IMR-90 (cell line): ENCODE results near the gene DCC. TPM values are rescaled to one million over a fixed set of nuclear protein-coding genes. Genes with fewer than 3 reads are reported as not detected.

ENCODE experiments used
- ATAC-seq: fragments of 200-7000 bp; cut with Tn5 transposase; 2 replicates; pipeline ENCODE4 v1.9.1; 2020; ENCODE audit warnings: low read depth, mild to moderate bottlenecking, moderate library complexity
- BruUV-seq: library from RNA; stranded (reverse); fragments of 400-500 nt; replicated peaks from 2 replicates; lab custom pipeline; 2021; lab: Mats Ljungman, UMichigan
- CTCF ChIA-PET: fragments of 300-600 bp; formaldehyde crosslinking; extraction: SDS; loops from one replicate; lab custom pipeline; 2021; ENCODE audit warnings: antibody characterized with exemption; lab: Yijun Ruan, JAX
- POLR2A ChIA-PET: fragments of 300-600 bp; sonication (Branson Sonifier 250); formaldehyde crosslinking; loops from one replicate; lab custom pipeline; 2022; ENCODE audit warnings: antibody characterized with exemption; ENCODE audit not compliant: unreplicated experiment; lab: Charles Lee
- DNase-seq: peaks from one replicate; pipeline ENCODE4 v3.0.0; 2013
- H2AFZ ChIP-seq: replicated peaks from 2 replicates; pipeline ENCODE3; 2013; ENCODE audit warnings: low read length, mild to moderate bottlenecking; ENCODE audit not compliant: poor library complexity
- H2AK5ac ChIP-seq: 2 replicates; pipeline ENCODE4 v1.6.1; 2013; ENCODE audit warnings: low read depth, low read length, inconsistent platforms
- H2AK9ac ChIP-seq: replicated peaks from 2 replicates; pipeline ENCODE3; 2013; ENCODE audit warnings: mild to moderate bottlenecking, low read depth, low read length, moderate library complexity; ENCODE audit not compliant: poor library complexity
- H2BK120ac ChIP-seq: 2 replicates; pipeline ENCODE4 v1.6.1; 2013; ENCODE audit warnings: low read depth, low read length, inconsistent platforms
- H2BK15ac ChIP-seq: 3 replicates; pipeline ENCODE4 v1.6.1; 2013; ENCODE audit warnings: low read depth, low read length, inconsistent platforms
- H2BK20ac ChIP-seq: 2 replicates; pipeline ENCODE4 v1.6.1; 2013; ENCODE audit warnings: low read depth, mild to moderate bottlenecking, inconsistent platforms, low read length, moderate library complexity
- H2BK5ac ChIP-seq: 2 replicates; pipeline ENCODE4 v1.6.1; 2013; ENCODE audit warnings: mild to moderate bottlenecking, low read depth, low read length, inconsistent platforms; ENCODE audit not compliant: poor library complexity, severe bottlenecking
- H3K14ac ChIP-seq: replicated peaks from 2 replicates; pipeline ENCODE4 v1.6.1; 2013; ENCODE audit warnings: low read depth, low read length, inconsistent platforms
- H3K18ac ChIP-seq: 2 replicates; pipeline ENCODE4 v1.6.1; 2013; ENCODE audit warnings: low read depth, low read length, control low read depth
- H3K23ac ChIP-seq: 2 replicates; pipeline ENCODE4 v1.6.1; 2013; ENCODE audit warnings: low read depth, low read length, inconsistent platforms
- H3K27ac ChIP-seq: 2 replicates; pipeline ENCODE4 v1.5.1; 2013; ENCODE audit warnings: mild to moderate bottlenecking, control low read depth, low read length; ENCODE audit not compliant: insufficient read depth
- H3K27me3 ChIP-seq: 2 replicates; pipeline ENCODE4 v1.6.1; 2013; ENCODE audit warnings: low read length; ENCODE audit not compliant: control insufficient read depth, insufficient read depth
- H3K36me3 ChIP-seq: 2 replicates; pipeline ENCODE4 v1.6.1; 2013; ENCODE audit warnings: low read length, mixed read lengths; ENCODE audit not compliant: control insufficient read depth, insufficient read depth
- H3K4ac ChIP-seq: 2 replicates; pipeline ENCODE4 v1.6.1; 2013; ENCODE audit warnings: low read depth, low read length, inconsistent platforms
- H3K4me1 ChIP-seq: 2 replicates; pipeline ENCODE4 v1.6.1; 2013; ENCODE audit warnings: low read length, mixed read lengths; ENCODE audit not compliant: control insufficient read depth, insufficient read depth
- H3K4me2 ChIP-seq: 2 replicates; pipeline ENCODE4 v1.6.1; 2013; ENCODE audit warnings: low read depth, mild to moderate bottlenecking, control low read depth, low read length, moderate library complexity
- H3K4me3 ChIP-seq: 2 replicates; pipeline ENCODE4 v1.5.1; 2013; ENCODE audit warnings: low read depth, mild to moderate bottlenecking, control low read depth, low read length, moderate library complexity; ENCODE audit not compliant: insufficient read depth
- H3K56ac ChIP-seq: 2 replicates; pipeline ENCODE4 v1.6.1; 2013; ENCODE audit warnings: low read length, inconsistent platforms; ENCODE audit not compliant: insufficient read depth; ENCODE audit errors: extremely low read depth
- H3K79me1 ChIP-seq, 2 experiments: 2 replicates each; pipeline ENCODE4 v1.6.1; 2013; ENCODE audit warnings: low read length in 2 of 2, inconsistent platforms in 1 of 2, low read depth in 1 of 2
- H3K9ac ChIP-seq: 2 replicates; pipeline ENCODE4 v1.6.1; 2013; ENCODE audit warnings: low read depth, low read length, control low read depth
- H3K9me1 ChIP-seq: 2 replicates; pipeline ENCODE4 v1.6.1; 2013; ENCODE audit warnings: low read length, inconsistent platforms; ENCODE audit not compliant: insufficient read depth
- H3K9me3 ChIP-seq: 2 replicates; pipeline ENCODE4 v1.6.1; 2013; ENCODE audit warnings: low read length; ENCODE audit not compliant: control insufficient read depth, insufficient read depth
- H4K20me1 ChIP-seq: 2 replicates; pipeline ENCODE4 v1.6.1; 2013; ENCODE audit warnings: low read length, inconsistent platforms; ENCODE audit not compliant: insufficient read depth
- H4K5ac ChIP-seq: 2 replicates; pipeline ENCODE4 v1.6.1; 2013; ENCODE audit warnings: mild to moderate bottlenecking, low read depth, low read length, control low read depth
- H4K8ac ChIP-seq, 2 experiments: 2 replicates each; pipeline ENCODE4 v1.6.1; 2013; ENCODE audit warnings: low read depth in 2 of 2, low read length in 2 of 2, control low read depth in 1 of 2, inconsistent platforms in 1 of 2
- H4K91ac ChIP-seq: 2 replicates; pipeline ENCODE4 v1.6.1; 2013; ENCODE audit warnings: low read depth, low read length, inconsistent platforms; ENCODE audit not compliant: insufficient read depth
- BHLHE40 ChIP-seq: fragments of 150-350 bp; IDR thresholded peaks from 2 replicates; pipeline ENCODE4 v1.6.1; 2016; ENCODE audit warnings: mild to moderate bottlenecking, low read depth, low read length
- CEBPB ChIP-seq: IDR thresholded peaks from 2 replicates; pipeline ENCODE4 v1.6.1; 2012; ENCODE audit warnings: low read depth, low read length, improper control_type of control experiment
- CTCF ChIP-seq: conservative IDR thresholded peaks from 2 replicates; pipeline ENCODE4 v1.5.1; 2012; ENCODE audit warnings: mild to moderate bottlenecking, low read depth, low read length, improper control_type of control experiment
- ELK1 ChIP-seq: fragments of 150-350 bp; IDR thresholded peaks from 2 replicates; pipeline ENCODE4 v1.6.1; 2016; ENCODE audit warnings: low read depth, mild to moderate bottlenecking, low read length, moderate library complexity, borderline replicate concordance
- FOS ChIP-seq: fragments of 150-350 bp; IDR thresholded peaks from 2 replicates; pipeline ENCODE4 v1.6.1; 2016; ENCODE audit warnings: low read depth, low read length
- MAZ ChIP-seq: IDR thresholded peaks from 2 replicates; pipeline ENCODE4 v1.6.1; 2012; ENCODE audit warnings: low read depth, mild to moderate bottlenecking, low read length, improper control_type of control experiment, moderate library complexity, borderline replicate concordance
- MXI1 ChIP-seq: IDR thresholded peaks from 2 replicates; pipeline ENCODE4 v1.6.1; 2012; ENCODE audit warnings: low read depth, mild to moderate bottlenecking, low read length, moderate library complexity, borderline replicate concordance
- NFE2L2 ChIP-seq: fragments of 150-350 bp; IDR thresholded peaks from 2 replicates; pipeline ENCODE4 v1.6.1; 2016; ENCODE audit warnings: low read depth, mild to moderate bottlenecking, low read length
- POLR2A ChIP-seq: IDR thresholded peaks from 2 replicates; pipeline ENCODE4 v1.6.1; 2012; ENCODE audit warnings: mild to moderate bottlenecking, low read depth, low read length
- RAD21 ChIP-seq: IDR thresholded peaks from 2 replicates; pipeline ENCODE4 v1.6.1; 2012; ENCODE audit warnings: low read length, improper control_type of control experiment
- RCOR1 ChIP-seq: IDR thresholded peaks from 2 replicates; pipeline ENCODE4 v1.6.1; 2012; ENCODE audit warnings: mild to moderate bottlenecking, low read length, improper control_type of control experiment; ENCODE audit not compliant: insufficient replicate concordance
- SMC3 ChIP-seq: fragments of 150-350 bp; IDR thresholded peaks from 2 replicates; pipeline ENCODE4 v1.6.1; 2016; ENCODE audit warnings: low read depth, mild to moderate bottlenecking, antibody characterized with exemption, low read length, moderate library complexity
- USF2 ChIP-seq: fragments of 150-350 bp; IDR thresholded peaks from 2 replicates; pipeline ENCODE4 v1.6.1; 2017; ENCODE audit warnings: mild to moderate bottlenecking, antibody characterized with exemption, low read length, low read depth
- WGBS, 2 experiments: methylation state at CpG; one replicate each; pipeline versions ENCODE4 v1.1.5 to v1.1.7; 2013; ENCODE audit warnings: missing lambda C conversion rate in 2 of 2; ENCODE audit not compliant: insufficient read length in 1 of 2; ENCODE audit errors: extremely low coverage in 2 of 2; 5-methylcytosine and 5-hydroxymethylcytosine counted together
- dilution Hi-C: fragments of 300-500 bp; cut with HindIII; formaldehyde crosslinking; loops from one replicate; pipeline ENCODE4 v1.14.3; 2018; ENCODE audit warnings: low sequenced_read_pairs; ENCODE audit not compliant: unreplicated experiment
- in situ Hi-C: fragments of 300-500 bp; cut with MboI; formaldehyde crosslinking; loops from 3 replicates; pipeline ENCODE4 v1.14.3; 2019; ENCODE audit warnings: low sequenced_read_pairs, inconsistent platforms, mixed read lengths
- intact Hi-C: fragments of 100-400 bp; cut with micrococcal nuclease; formaldehyde crosslinking; loops from 2 replicates; pipeline ENCODE4 v1.10.0; 2022
- polyA plus RNA-seq, 3 experiments: library from polyadenylated mRNA; depleted of rRNA; stranded (reverse); fragments of >200 nt; gene quantifications; 2 replicates each; pipeline ENCODE4 v1.2.3, GENCODE V29; 2012; ENCODE audit warnings: low replicate concordance in 1 of 3
- total RNA-seq: library from RNA; depleted of rRNA; stranded (reverse); fragments of >200 nt; gene quantifications from 2 replicates; pipeline ENCODE4 v1.2.3, GENCODE V29; 2012

Gene DCC
- total and polyA plus RNA-seq, 2 of the 4 experiments (the other 2 are of a cell fraction), result 0.31 to 0.54 TPM

- TF ChIP-seq ELK1 (no peak), SMC3 (no peak)
Measured at GRCh38 chr18:53375621-53376020, 1035.6 kb downstream of the DCC start (continued).

- H3K79me1 ChIP-seq, result no peaks in the 10 kb centered on the region
- H3K27me3 ChIP-seq, result no peaks in the 10 kb centered on the region
- ChIA-PET CTCF (interaction anchor here (1.7 kb wide), 1 partner anchor 31 kb away, joined by 4 read pairs; no protein-coding TSS in a partner anchor), POLR2A (no interaction called here)
- H2AK9ac ChIP-seq, result no peak overlapping the region
- no peak overlapping the region for H3K27ac ChIP-seq
- no peak overlapping the region for H4K5ac ChIP-seq
- no TSS peak for BruUV-seq
- ATAC-seq (peak; percentile 56), DNase-seq (peak; percentile 31)
- no peaks in the 10 kb centered on the region for H3K9me1 ChIP-seq
- no peak overlapping the region for H3K4me3 ChIP-seq
- no peak overlapping the region for H3K56ac ChIP-seq
- no peak overlapping the region for H2BK20ac ChIP-seq
- WGBS, 2 experiments, result no CpG with 5 or more reads among the region's 1 CpG
- H3K9me3 ChIP-seq, result 0 out of 2 replicates have a peak, but pooled peaks cover 1% of the 10 kb centered on the region
- no peak overlapping the region for H3K23ac ChIP-seq
- no peak overlapping the region for H3K4ac ChIP-seq
- no peak overlapping the region for H2BK15ac ChIP-seq
- TF ChIP-seq USF2 (no peak), MXI1 (no peak), CTCF (peak; percentile 44), FOS (no peak), CEBPB (no peak), POLR2A (no peak), MAZ (no peak), BHLHE40 (no peak), SMC3 (peak; percentile 26; the same call in 1 of the 2 replicates), RCOR1 (no peak), RAD21 (peak; percentile 26), NFE2L2 (no peak)
- H3K18ac ChIP-seq, result no peak overlapping the region
- H3K14ac ChIP-seq, result no peak overlapping the region
- no peak overlapping the region for H3K4me2 ChIP-seq
- no peak overlapping the region for H4K91ac ChIP-seq
- no peak overlapping the region for H2AFZ ChIP-seq
- H3K36me3 ChIP-seq, result no peaks in the 10 kb centered on the region
- intact Hi-C loops, result no loop called here
- dilution Hi-C loops, result no loop called here
- in situ Hi-C loops, result no loop called here
- H2AK5ac ChIP-seq, result no peak overlapping the region
- no peaks in the 10 kb centered on the region for H3K4me1 ChIP-seq
- H3K9ac ChIP-seq, result no peak overlapping the region
- no peak overlapping the region for H2BK5ac ChIP-seq
- no peak overlapping the region for H2BK120ac ChIP-seq
- no peak overlapping the region for H4K8ac ChIP-seq
- no peaks in the 10 kb centered on the region for H4K20me1 ChIP-seq
Measured at GRCh38 chr18:53380063-53380639, 1040.2 kb downstream of the DCC start.
